Hematopoietic multipotent progenitor cell treated with erythropoietin and hydrocortisone succinate and interleukin-3 and kit ligand, for 6 days (in vitro differentiated cells): ENCODE measurements around the gene RPSA.
"Not testable (repeated sequence)": the region's sequence is repeated elsewhere in the genome, so short reads cannot be mapped to it uniquely, and the experiment has no call there.

Experiments used
- DNase-seq: peaks from one replicate; pipeline ENCODE4 v3.0.0-alpha.2; 2015

Gene RPSA

GRCh38 chr3:39390181-39390580, 16.3 kb upstream of the RPSA start:
- no peak for DNase-seq

- no peak for DNase-seq
Measured at GRCh38 chr3:39396690-39397089, 9.8 kb upstream of the RPSA start.

GRCh38 chr3:39398700-39399099, 7.8 kb upstream of the RPSA start:
- peak; percentile 58 for DNase-seq

- DNase-seq = no peak
Measured at GRCh38 chr3:39401983-39402382, 4.5 kb upstream of the RPSA start.

- no peak for DNase-seq
Measured at GRCh38 chr3:39404943-39405686, 1.4 kb upstream of the RPSA start.

GRCh38 chr3:39405687-39406367, 693 bp upstream of the RPSA start:
- DNase-seq = no peak

GRCh38 chr3:39407259-39407629, 724 bp downstream of the RPSA start:
- no peak for DNase-seq

- no peak for DNase-seq
Measured at GRCh38 chr3:39407773-39408492, 1.4 kb downstream of the RPSA start.

- DNase-seq = no peak
Measured at GRCh38 chr3:39408493-39409372, 2.2 kb downstream of the RPSA start.

- DNase-seq = no peak
Measured at GRCh38 chr3:39409514-39410136, 3.1 kb downstream of the RPSA start.

GRCh38 chr3:39410893-39411292, 4.4 kb downstream of the RPSA start:
- DNase-seq = no peak

- DNase-seq = no peak
Measured at GRCh38 chr3:39412668-39413260, 6.2 kb downstream of the RPSA start.

- DNase-seq = no peak
Measured at GRCh38 chr3:39413691-39414420, 7.3 kb downstream of the RPSA start.

GRCh38 chr3:39414421-39414907, 7.9 kb downstream of the RPSA start:
- peak; percentile 50 for DNase-seq

- not testable (repeated sequence) for DNase-seq
Measured at GRCh38 chr3:39415302-39415701, 8.8 kb downstream of the RPSA start.

- no peak for DNase-seq
Measured at GRCh38 chr3:39415983-39416382, 9.5 kb downstream of the RPSA start.

- DNase-seq = not testable (repeated sequence)
Measured at GRCh38 chr3:39416998-39417397, 10.5 kb downstream of the RPSA start.

GRCh38 chr3:39418556-39419225, 12.2 kb downstream of the RPSA start:
- not testable (repeated sequence) for DNase-seq

- DNase-seq = no peak
Measured at GRCh38 chr3:39419742-39420315, 13.3 kb downstream of the RPSA start.

- DNase-seq = no peak
Measured at GRCh38 chr3:39420543-39420942, 14.0 kb downstream of the RPSA start.
